WERI-Rb-1 (cell line): ENCODE results near the gene RPS6KA3.

Experiments used
- DNase-seq: peaks from one replicate; pipeline ENCODE4 v3.0.0-alpha.2; 2020
- H3K27ac ChIP-seq: fragments of 250-450 bp; sonication (Bioruptor Pico); 2 replicates; pipeline ENCODE4 v1.5.1; 2020; ENCODE audit warnings: mild to moderate bottlenecking, moderate library complexity
- H3K27me3 ChIP-seq: fragments of 250-450 bp; sonication (Bioruptor Pico); 2 replicates; pipeline ENCODE4 v1.5.1; 2021; ENCODE audit warnings: mild to moderate bottlenecking, low read depth, moderate library complexity; ENCODE audit not compliant: insufficient read depth, severe bottlenecking
- H3K36me3 ChIP-seq: fragments of 250-450 bp; sonication (Bioruptor Pico); 2 replicates; pipeline ENCODE4 v1.5.1; 2020; ENCODE audit warnings: mild to moderate bottlenecking, moderate library complexity
- H3K4me3 ChIP-seq: 2 replicates; pipeline ENCODE4 v1.5.1; 2011; ENCODE audit warnings: low read depth, mild to moderate bottlenecking, control low read depth, low read length
- H3K9me3 ChIP-seq: fragments of 250-450 bp; sonication (Bioruptor Pico); 2 replicates; pipeline ENCODE4 v1.5.1; 2021; ENCODE audit warnings: mild to moderate bottlenecking, moderate library complexity; ENCODE audit not compliant: severe bottlenecking
- CTCF ChIP-seq: IDR thresholded peaks from 2 replicates; pipeline ENCODE4 v1.5.1; 2011; ENCODE audit warnings: low read depth, mild to moderate bottlenecking, control low read depth, inconsistent platforms, low read length

RPS6KA3 gene

GRCh38 chrX:20217906-20218305 is 48.8 kb downstream of the RPS6KA3 start:
- no peaks in the 10 kb centered on the region for H3K36me3 ChIP-seq
- no peak for TF ChIP-seq CTCF
- no peak overlapping the region for H3K27ac ChIP-seq
- H3K27me3 ChIP-seq: peaks cover 12% of the 10 kb centered on the region
- H3K4me3 ChIP-seq: no peak overlapping the region
- DNase-seq: no peak
- H3K9me3 ChIP-seq: no peaks in the 10 kb centered on the region

GRCh38 chrX:20217271-20217670 is 49.4 kb downstream of the RPS6KA3 start:
- H3K9me3 ChIP-seq: no peaks in the 10 kb centered on the region
- H3K27ac ChIP-seq: no peak overlapping the region
- no peak for TF ChIP-seq CTCF
- peaks cover 7% of the 10 kb centered on the region for H3K27me3 ChIP-seq
- H3K4me3 ChIP-seq: no peak overlapping the region
- no peaks in the 10 kb centered on the region for H3K36me3 ChIP-seq
- DNase-seq: no peak

- Histone ChIP-seq H3K36me3 (no peaks in the 10 kb centered on the region), H3K4me3 (no peak overlapping the region), H3K27me3 (peaks cover 3% of the 10 kb centered on the region), H3K27ac (no peak overlapping the region), H3K9me3 (no peaks in the 10 kb centered on the region)
- TF ChIP-seq CTCF: no peak
- DNase-seq: no peak
Measured at GRCh38 chrX:20215565-20215964, 51.1 kb downstream of the RPS6KA3 start.

- TF ChIP-seq CTCF: no peak
- no peaks in the 10 kb centered on the region for H3K9me3 ChIP-seq
- DNase-seq: no peak
- no peak overlapping the region for H3K27ac ChIP-seq
- H3K4me3 ChIP-seq: no peak overlapping the region
- H3K36me3 ChIP-seq: no peaks in the 10 kb centered on the region
- no peaks in the 10 kb centered on the region for H3K27me3 ChIP-seq
Measured at GRCh38 chrX:20212486-20213089, 54.1 kb downstream of the RPS6KA3 start.

GRCh38 chrX:20211261-20211786 is 55.4 kb downstream of the RPS6KA3 start:
- no peaks in the 10 kb centered on the region for H3K36me3 ChIP-seq
- H3K4me3 ChIP-seq: no peak overlapping the region
- H3K27me3 ChIP-seq: no peaks in the 10 kb centered on the region
- H3K27ac ChIP-seq: no peak overlapping the region
- H3K9me3 ChIP-seq: no peaks in the 10 kb centered on the region
- no peak for DNase-seq
- TF ChIP-seq CTCF: no peak
